ENCODE data around the gene ABCG8.

DNA sequence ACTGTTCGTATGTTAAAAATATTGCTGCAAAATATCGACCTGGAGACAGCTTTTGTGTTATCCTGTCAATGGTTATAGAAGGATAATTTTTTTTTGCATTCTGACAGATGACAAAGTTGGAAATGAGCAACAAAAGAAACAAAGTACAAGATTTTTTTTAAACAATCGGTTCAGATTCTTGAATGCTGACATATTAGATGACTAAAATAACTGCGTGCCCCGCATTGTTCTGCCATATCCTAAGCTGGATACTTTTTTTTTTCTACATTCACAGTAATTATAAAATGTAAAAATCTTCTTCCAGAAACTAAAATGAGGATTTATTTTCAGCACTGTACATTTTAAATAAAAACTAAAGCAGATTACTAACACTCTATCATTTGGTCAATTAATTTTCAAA is 67.1 kb downstream of the ABCG8 start:
- TF ChIP-seq CTCF (IDR thresholded peaks at IDR 0.05) (no peak), POLR2A (IDR thresholded peaks at IDR 0.05) (no peak)
